Measurements from ENCODE around the gene LMOD1. TPM values are rescaled to one million over a fixed set of nuclear protein-coding genes. Genes with fewer than 3 reads are reported as not detected.
A peak's percentile ranks its signal among the peaks of the same experiment; 100 is the strongest.

Gene LMOD1
- total and polyA plus RNA-seq, 2 donors (not counting 1 experiment from before 2014, with no cell fraction given), result 36.3 to 74.9 TPM

- no peak overlapping the region for H3K27ac ChIP-seq (ENCODE audit: insufficient read depth, low read length)
- H3K4me2 ChIP-seq (ENCODE audit: extremely low read depth, insufficient read depth, low read length), result no peak overlapping the region
- H2AFZ ChIP-seq (ENCODE audit: low read length), result no peak overlapping the region
- H3K9me3 ChIP-seq (ENCODE audit: control insufficient read depth, insufficient read depth, low read depth, low read length), result no peaks in the 10 kb centered on the region
- H3K4me1 ChIP-seq (ENCODE audit: control insufficient read depth, extremely low read depth, insufficient read depth, low read length), result peaks cover 28% of the 10 kb centered on the region
- H3K36me3 ChIP-seq (ENCODE audit: control insufficient read depth, insufficient read depth, low read length), result no peaks in the 10 kb centered on the region
- TF ChIP-seq EZH2 (IDR thresholded peaks at IDR 0.05; ENCODE audit: low read length, missing control alignments) (no peak), CTCF (conservative IDR thresholded peaks at IDR 0.05 in 1 of 2, IDR thresholded peaks at IDR 0.05 in 1 of 2; ENCODE audit: low read depth in 1 of 2, low read length in 2 of 2) (no peak)
- no peaks in the 10 kb centered on the region for H3K27me3 ChIP-seq (ENCODE audit: control insufficient read depth, insufficient read depth, low read length)
- no peak for DNase-seq (ENCODE audit: low read depth in 2 of 2)
- H3K79me2 ChIP-seq (ENCODE audit: control insufficient read depth, insufficient read depth, low read length), result no peaks in the 10 kb centered on the region
- H3K9ac ChIP-seq (ENCODE audit: insufficient read depth, low read length), result no peak overlapping the region
- no peaks in the 10 kb centered on the region for H4K20me1 ChIP-seq (ENCODE audit: control insufficient read depth, extremely low read depth, insufficient read depth, low read length)
- no peak overlapping the region for H3K4me3 ChIP-seq (replicated peaks in 1 of 4; ENCODE audit: control extremely low read depth in 1 of 4, insufficient read depth in 1 of 4, low read depth in 3 of 4, low read length in 4 of 4)
Measured at GRCh38 chr1:201884425-201884824, 61.9 kb downstream of the LMOD1 start.

GRCh38 chr1:201883786-201884185 lies 62.6 kb downstream of the LMOD1 start:
- Histone ChIP-seq H3K9me3 (ENCODE audit: control insufficient read depth, insufficient read depth, low read depth, low read length) (no peaks in the 10 kb centered on the region), H3K4me1 (ENCODE audit: control insufficient read depth, extremely low read depth, insufficient read depth, low read length) (peaks cover 28% of the 10 kb centered on the region), H2AFZ (ENCODE audit: low read length) (no peak overlapping the region), H3K27me3 (ENCODE audit: control insufficient read depth, insufficient read depth, low read length) (no peaks in the 10 kb centered on the region), H3K79me2 (ENCODE audit: control insufficient read depth, insufficient read depth, low read length) (no peaks in the 10 kb centered on the region), H3K36me3 (ENCODE audit: control insufficient read depth, insufficient read depth, low read length) (no peaks in the 10 kb centered on the region), H3K4me2 (ENCODE audit: extremely low read depth, insufficient read depth, low read length) (peak overlapping the region; percentile 20), H3K4me3 (replicated peaks in 1 of 4; ENCODE audit: control extremely low read depth in 1 of 4, insufficient read depth in 1 of 4, low read depth in 3 of 4, low read length in 4 of 4) (no peak overlapping the region), H4K20me1 (ENCODE audit: control insufficient read depth, extremely low read depth, insufficient read depth, low read length) (no peaks in the 10 kb centered on the region), H3K9ac (ENCODE audit: insufficient read depth, low read length) (no peak overlapping the region), H3K27ac (ENCODE audit: insufficient read depth, low read length) (no peak overlapping the region)
- peak; percentile 60 to 65 for DNase-seq (ENCODE audit: low read depth in 2 of 2)
- TF ChIP-seq EZH2 (IDR thresholded peaks at IDR 0.05; ENCODE audit: low read length, missing control alignments) (no peak), CTCF (conservative IDR thresholded peaks at IDR 0.05 in 1 of 2, IDR thresholded peaks at IDR 0.05 in 1 of 2; ENCODE audit: low read depth in 1 of 2, low read length in 2 of 2) (no peak)

GRCh38 chr1:201883266-201883665 lies 63.1 kb downstream of the LMOD1 start:
- Histone ChIP-seq H2AFZ (ENCODE audit: low read length) (no peak overlapping the region), H3K9ac (ENCODE audit: insufficient read depth, low read length) (no peak overlapping the region), H3K9me3 (ENCODE audit: control insufficient read depth, insufficient read depth, low read depth, low read length) (no peaks in the 10 kb centered on the region), H3K79me2 (ENCODE audit: control insufficient read depth, insufficient read depth, low read length) (no peaks in the 10 kb centered on the region), H3K4me2 (ENCODE audit: extremely low read depth, insufficient read depth, low read length) (peak overlapping the region; percentile 20), H3K27me3 (ENCODE audit: control insufficient read depth, insufficient read depth, low read length) (no peaks in the 10 kb centered on the region), H3K4me3 (replicated peaks in 1 of 4; ENCODE audit: control extremely low read depth in 1 of 4, insufficient read depth in 1 of 4, low read depth in 3 of 4, low read length in 4 of 4) (no peak overlapping the region), H3K4me1 (ENCODE audit: control insufficient read depth, extremely low read depth, insufficient read depth, low read length) (peaks cover 28% of the 10 kb centered on the region), H4K20me1 (ENCODE audit: control insufficient read depth, extremely low read depth, insufficient read depth, low read length) (no peaks in the 10 kb centered on the region), H3K27ac (ENCODE audit: insufficient read depth, low read length) (no peak overlapping the region), H3K36me3 (ENCODE audit: control insufficient read depth, insufficient read depth, low read length) (no peaks in the 10 kb centered on the region)
- no peak for DNase-seq (ENCODE audit: low read depth in 2 of 2)
- TF ChIP-seq CTCF (conservative IDR thresholded peaks at IDR 0.05 in 1 of 2, IDR thresholded peaks at IDR 0.05 in 1 of 2; ENCODE audit: low read depth in 1 of 2, low read length in 2 of 2) (no peak), EZH2 (IDR thresholded peaks at IDR 0.05; ENCODE audit: low read length, missing control alignments) (no peak)

Measured in fibroblast of lung (primary cell).